Measurements from ENCODE around the gene E2F3. TPM values are rescaled to one million over a fixed set of nuclear protein-coding genes. Genes with fewer than 3 reads are reported as not detected.
"Not testable (repeated sequence)": the region's sequence is repeated elsewhere in the genome, so short reads cannot be mapped to it uniquely, and the experiment has no call there.

The E2F3 gene
- total and polyA plus RNA-seq, 8 donors, result 0.58 to 11.6 (median 3.3) TPM

GRCh38 chr6:20463396-20463795 lies 61.7 kb downstream of the E2F3 start:
- Histone ChIP-seq H3K36me3 (peaks cover 0 to 6% (median 0%) of the 10 kb centered on the region in 4 donors), H3K4me3 (no peak overlapping the region), H3K27me3 (no peaks in the 10 kb centered on the region), H3K9me3 (no peaks in the 10 kb centered on the region), H3K27ac (no peak overlapping the region), H3K4me1 (no peaks in the 10 kb centered on the region)
- TF ChIP-seq POLR2A (IDR thresholded peaks at IDR 0.05) (no peak), POLR2AphosphoS5 (IDR thresholded peaks at IDR 0.05) (no peak), EP300 (IDR thresholded peaks at IDR 0.05) (no peak)
- TF ChIP-seq, protein P1, sequence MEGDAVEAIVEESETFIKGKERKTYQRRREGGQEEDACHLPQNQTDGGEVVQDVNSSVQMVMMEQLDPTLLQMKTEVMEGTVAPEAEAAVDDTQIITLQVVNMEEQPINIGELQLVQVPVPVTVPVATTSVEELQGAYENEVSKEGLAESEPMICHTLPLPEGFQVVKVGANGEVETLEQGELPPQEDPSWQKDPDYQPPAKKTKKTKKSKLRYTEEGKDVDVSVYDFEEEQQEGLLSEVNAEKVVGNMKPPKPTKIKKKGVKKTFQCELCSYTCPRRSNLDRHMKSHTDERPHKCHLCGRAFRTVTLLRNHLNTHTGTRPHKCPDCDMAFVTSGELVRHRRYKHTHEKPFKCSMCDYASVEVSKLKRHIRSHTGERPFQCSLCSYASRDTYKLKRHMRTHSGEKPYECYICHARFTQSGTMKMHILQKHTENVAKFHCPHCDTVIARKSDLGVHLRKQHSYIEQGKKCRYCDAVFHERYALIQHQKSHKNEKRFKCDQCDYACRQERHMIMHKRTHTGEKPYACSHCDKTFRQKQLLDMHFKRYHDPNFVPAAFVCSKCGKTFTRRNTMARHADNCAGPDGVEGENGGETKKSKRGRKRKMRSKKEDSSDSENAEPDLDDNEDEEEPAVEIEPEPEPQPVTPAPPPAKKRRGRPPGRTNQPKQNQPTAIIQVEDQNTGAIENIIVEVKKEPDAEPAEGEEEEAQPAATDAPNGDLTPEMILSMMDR (IDR thresholded peaks at IDR 0.05), result no peak
- WGBS, 5 donors, result 86 to 92% (median 90%) methylated on average over 5 of the region's 5 CpGs
- DNase-seq, result no peak
- intact Hi-C loops (cut with DNase I; ENCODE audit: low total_unique reads), result no loop called here

- no peaks in the 10 kb centered on the region for H3K27me3 ChIP-seq
- no peak overlapping the region for H3K4me3 ChIP-seq
- intact Hi-C loops (cut with DNase I; ENCODE audit: low total_unique reads), result no loop called here
- H3K9me3 ChIP-seq, result no peaks in the 10 kb centered on the region
- H3K4me1 ChIP-seq, result no peaks in the 10 kb centered on the region
- peaks cover 0 to 6% (median 0%) of the 10 kb centered on the region in 4 donors for H3K36me3 ChIP-seq
- no peak for DNase-seq
- WGBS, 5 donors, result 92 to 98% (median 96%) methylated on average over 2 of the region's 2 CpGs
- no peak for TF ChIP-seq POLR2A (IDR thresholded peaks at IDR 0.05)
- no peak for TF ChIP-seq POLR2AphosphoS5 (IDR thresholded peaks at IDR 0.05)
- TF ChIP-seq, protein P1 (IDR thresholded peaks at IDR 0.05), result no peak
- TF ChIP-seq EP300 (IDR thresholded peaks at IDR 0.05), result no peak
- H3K27ac ChIP-seq, result no peak overlapping the region
These were observed 62.4 kb downstream of the E2F3 start for GRCh38 chr6:20464041-20464440.

DNA sequence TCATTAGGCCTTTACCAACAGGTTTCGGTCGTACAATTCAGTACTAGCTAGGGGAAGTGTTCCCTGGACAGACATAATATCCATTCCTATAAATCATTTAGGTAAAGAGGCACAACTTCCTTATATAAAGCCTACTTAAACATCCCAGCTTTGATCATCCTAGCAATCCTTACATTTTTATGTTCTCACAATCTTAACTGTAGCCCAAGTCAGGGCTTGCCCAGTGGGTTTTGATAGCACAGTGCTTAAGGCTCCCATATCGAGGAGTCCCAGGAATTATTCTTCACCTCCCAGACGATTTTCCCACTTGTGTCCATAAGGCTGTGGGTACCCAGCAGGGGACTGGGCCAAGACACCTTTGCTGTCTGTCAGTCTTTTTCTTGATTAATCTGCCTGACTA lies 63.2 kb downstream of the E2F3 start:
- H3K4me1 ChIP-seq, result no peaks in the 10 kb centered on the region
- H3K9me3 ChIP-seq, result no peaks in the 10 kb centered on the region
- no peak overlapping the region for H3K27ac ChIP-seq
- 88 to 96% (median 94%) methylated on average over 4 of the region's 4 CpGs for WGBS, 5 donors
- TF ChIP-seq, protein P1 (IDR thresholded peaks at IDR 0.05), result no peak
- TF ChIP-seq POLR2A (IDR thresholded peaks at IDR 0.05), result no peak
- no peak for TF ChIP-seq POLR2AphosphoS5 (IDR thresholded peaks at IDR 0.05)
- no peak for TF ChIP-seq EP300 (IDR thresholded peaks at IDR 0.05)
- H3K27me3 ChIP-seq, result no peaks in the 10 kb centered on the region
- intact Hi-C loops (cut with DNase I; ENCODE audit: low total_unique reads), result no loop called here
- H3K4me3 ChIP-seq, result no peak overlapping the region
- no peak for DNase-seq
- peaks cover 0 to 6% (median 0%) of the 10 kb centered on the region in 4 donors for H3K36me3 ChIP-seq

DNA sequence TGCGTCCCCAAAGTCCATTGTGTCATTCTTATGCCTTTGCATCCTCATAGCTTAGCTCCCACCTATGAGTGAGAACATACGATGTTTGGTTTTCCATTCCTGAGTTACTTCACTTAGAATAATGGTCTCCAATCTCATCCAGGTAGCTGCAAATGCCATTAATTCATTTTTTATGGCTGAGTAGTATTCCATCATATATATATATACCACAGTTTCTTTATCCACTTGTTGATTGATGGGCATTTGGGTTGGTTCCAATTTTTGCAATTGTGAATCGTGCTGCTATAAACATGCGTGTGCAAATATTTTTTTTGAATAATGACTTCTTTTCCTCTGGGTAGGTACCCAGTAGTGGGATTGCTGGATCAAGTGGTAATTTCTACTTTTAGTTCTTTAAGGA lies 63.9 kb downstream of the E2F3 start:
- intact Hi-C loops (cut with DNase I; ENCODE audit: low total_unique reads); H3K4me3 ChIP-seq; DNase-seq; H3K9me3 ChIP-seq; H3K36me3 ChIP-seq; H3K27me3 ChIP-seq; H3K4me1 ChIP-seq; H3K27ac ChIP-seq: not testable (repeated sequence)
- 96 to 99% (median 98%) methylated on average over 4 of the region's 4 CpGs for WGBS, 5 donors

DNA sequence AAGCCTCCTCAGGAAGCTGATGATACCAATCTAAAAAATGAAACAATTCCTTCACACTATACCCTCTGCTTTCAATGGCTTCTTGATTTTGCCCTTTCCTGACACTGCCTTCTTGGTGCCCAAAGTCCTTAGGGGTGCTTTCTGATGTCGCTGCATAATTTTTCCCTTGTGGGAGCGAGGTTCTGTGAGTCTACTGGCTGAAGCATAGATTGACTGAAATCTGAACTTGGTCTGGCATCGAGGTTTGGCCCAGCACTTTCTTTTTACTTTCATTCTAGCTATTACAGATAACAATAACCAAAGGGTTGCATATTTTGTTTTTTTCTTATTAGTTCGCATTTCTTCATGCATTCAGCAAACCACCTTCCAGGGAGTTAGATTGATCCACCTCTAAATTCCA lies 65.8 kb downstream of the E2F3 start:
- WGBS, 5 donors, result 89 to 93% (median 92%) methylated on average over 4 of the region's 4 CpGs
- TF ChIP-seq EP300 (IDR thresholded peaks at IDR 0.05) (no peak), POLR2AphosphoS5 (IDR thresholded peaks at IDR 0.05) (no peak), POLR2A (IDR thresholded peaks at IDR 0.05) (no peak)
- TF ChIP-seq, protein P1 (IDR thresholded peaks at IDR 0.05), result no peak
- DNase-seq, result no peak
- no peaks in the 10 kb centered on the region for H3K9me3 ChIP-seq
- H3K27me3 ChIP-seq, result no peaks in the 10 kb centered on the region
- intact Hi-C loops (cut with DNase I; ENCODE audit: low total_unique reads), result no loop called here
- H3K4me1 ChIP-seq, result no peaks in the 10 kb centered on the region
- H3K27ac ChIP-seq, result no peak overlapping the region
- H3K4me3 ChIP-seq, result no peak overlapping the region
- peaks cover 0 to 6% (median 0%) of the 10 kb centered on the region in 4 donors for H3K36me3 ChIP-seq

All from stomach (tissue), 9 donors.